ENCODE measurements around the gene DQX1. TPM values are rescaled to one million over a fixed set of nuclear protein-coding genes. Genes with fewer than 3 reads are reported as not detected.

The DQX1 gene
- total and polyA plus RNA-seq, 4 donors, result 0.05 to 1.0 (median 0.08) TPM; not detected in 1

DNA sequence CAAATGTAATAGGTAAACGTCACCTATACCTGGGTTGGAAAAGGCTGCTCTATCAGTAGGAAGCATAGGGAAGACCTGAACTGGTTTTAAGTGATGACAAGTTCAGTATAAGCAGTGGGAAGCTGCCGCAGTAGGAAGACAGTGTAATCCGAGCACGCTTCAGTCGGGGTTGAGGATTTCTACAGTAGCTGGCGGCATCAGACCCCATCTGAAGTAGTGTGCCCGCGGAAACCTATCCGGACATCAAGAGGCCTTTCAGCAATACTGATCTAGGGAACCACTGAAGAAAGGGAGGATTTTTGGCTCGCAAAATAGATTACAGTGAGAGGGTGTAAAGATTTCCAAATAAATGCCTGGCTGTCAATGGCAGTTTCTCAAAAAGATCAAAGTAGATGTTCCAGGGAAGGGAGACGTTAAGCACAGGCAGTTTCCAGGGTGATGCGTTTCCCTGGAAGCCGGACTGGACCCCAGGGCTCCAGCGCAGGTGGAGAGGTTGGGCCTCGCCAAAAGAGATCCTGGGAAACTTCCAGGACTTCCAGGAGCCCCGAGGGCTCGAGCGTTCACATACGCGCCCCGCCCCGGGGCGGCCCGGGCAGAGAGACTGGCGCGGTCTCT lies 22.4 kb upstream of the DQX1 start:
- H3K4me3 ChIP-seq (ENCODE audit: low read depth in 1 of 3, low read length in 3 of 3), result peak overlapping the region; percentile 24 to 58 (median 56)
- no peaks in the 10 kb centered on the region for H3K9me3 ChIP-seq (ENCODE audit: control insufficient read depth in 4 of 4, low read length in 3 of 4)
- peaks cover 5 to 16% (median 9%) of the 10 kb centered on the region in 4 donors for H3K4me1 ChIP-seq (ENCODE audit: control insufficient read depth in 4 of 4, insufficient read depth in 4 of 4, low read length in 3 of 4)
- WGBS, result 14% methylated on average over 26 of the region's 26 CpGs
- TF ChIP-seq FOXA2 (IDR thresholded peaks at IDR 0.05) (no peak), HNF4G (IDR thresholded peaks at IDR 0.05) (no peak), EGR1 (IDR thresholded peaks at IDR 0.05; ENCODE audit: low read depth in 2 of 2) (no peak), TAF1 (conservative IDR thresholded peaks at IDR 0.05) (no peak), HNF4A (conservative IDR thresholded peaks at IDR 0.05) (no peak), YY1 (IDR thresholded peaks at IDR 0.05) (no peak), RXRA (IDR thresholded peaks at IDR 0.05) (no peak), RAD21 (IDR thresholded peaks at IDR 0.05) (no peak), FOXA1 (IDR thresholded peaks at IDR 0.05) (no peak), SP1 (IDR thresholded peaks at IDR 0.05) (no peak), GABPA (IDR thresholded peaks at IDR 0.05 in 1 of 2, conservative IDR thresholded peaks at IDR 0.05 in 1 of 2) (no peak), NR2F2 (IDR thresholded peaks at IDR 0.05) (no peak), JUND (IDR thresholded peaks at IDR 0.05) (no peak)
- TF ChIP-seq, protein P1, sequence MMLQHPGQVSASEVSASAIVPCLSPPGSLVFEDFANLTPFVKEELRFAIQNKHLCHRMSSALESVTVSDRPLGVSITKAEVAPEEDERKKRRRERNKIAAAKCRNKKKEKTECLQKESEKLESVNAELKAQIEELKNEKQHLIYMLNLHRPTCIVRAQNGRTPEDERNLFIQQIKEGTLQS (IDR thresholded peaks at IDR 0.05), result no peak
- TF ChIP-seq, protein P2, sequence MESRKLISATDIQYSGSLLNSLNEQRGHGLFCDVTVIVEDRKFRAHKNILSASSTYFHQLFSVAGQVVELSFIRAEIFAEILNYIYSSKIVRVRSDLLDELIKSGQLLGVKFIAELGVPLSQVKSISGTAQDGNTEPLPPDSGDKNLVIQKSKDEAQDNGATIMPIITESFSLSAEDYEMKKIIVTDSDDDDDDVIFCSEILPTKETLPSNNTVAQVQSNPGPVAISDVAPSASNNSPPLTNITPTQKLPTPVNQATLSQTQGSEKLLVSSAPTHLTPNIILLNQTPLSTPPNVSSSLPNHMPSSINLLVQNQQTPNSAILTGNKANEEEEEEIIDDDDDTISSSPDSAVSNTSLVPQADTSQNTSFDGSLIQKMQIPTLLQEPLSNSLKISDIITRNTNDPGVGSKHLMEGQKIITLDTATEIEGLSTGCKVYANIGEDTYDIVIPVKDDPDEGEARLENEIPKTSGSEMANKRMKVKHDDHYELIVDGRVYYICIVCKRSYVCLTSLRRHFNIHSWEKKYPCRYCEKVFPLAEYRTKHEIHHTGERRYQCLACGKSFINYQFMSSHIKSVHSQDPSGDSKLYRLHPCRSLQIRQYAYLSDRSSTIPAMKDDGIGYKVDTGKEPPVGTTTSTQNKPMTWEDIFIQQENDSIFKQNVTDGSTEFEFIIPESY (IDR thresholded peaks at IDR 0.05), result no peak
- TF ChIP-seq, protein P3, sequence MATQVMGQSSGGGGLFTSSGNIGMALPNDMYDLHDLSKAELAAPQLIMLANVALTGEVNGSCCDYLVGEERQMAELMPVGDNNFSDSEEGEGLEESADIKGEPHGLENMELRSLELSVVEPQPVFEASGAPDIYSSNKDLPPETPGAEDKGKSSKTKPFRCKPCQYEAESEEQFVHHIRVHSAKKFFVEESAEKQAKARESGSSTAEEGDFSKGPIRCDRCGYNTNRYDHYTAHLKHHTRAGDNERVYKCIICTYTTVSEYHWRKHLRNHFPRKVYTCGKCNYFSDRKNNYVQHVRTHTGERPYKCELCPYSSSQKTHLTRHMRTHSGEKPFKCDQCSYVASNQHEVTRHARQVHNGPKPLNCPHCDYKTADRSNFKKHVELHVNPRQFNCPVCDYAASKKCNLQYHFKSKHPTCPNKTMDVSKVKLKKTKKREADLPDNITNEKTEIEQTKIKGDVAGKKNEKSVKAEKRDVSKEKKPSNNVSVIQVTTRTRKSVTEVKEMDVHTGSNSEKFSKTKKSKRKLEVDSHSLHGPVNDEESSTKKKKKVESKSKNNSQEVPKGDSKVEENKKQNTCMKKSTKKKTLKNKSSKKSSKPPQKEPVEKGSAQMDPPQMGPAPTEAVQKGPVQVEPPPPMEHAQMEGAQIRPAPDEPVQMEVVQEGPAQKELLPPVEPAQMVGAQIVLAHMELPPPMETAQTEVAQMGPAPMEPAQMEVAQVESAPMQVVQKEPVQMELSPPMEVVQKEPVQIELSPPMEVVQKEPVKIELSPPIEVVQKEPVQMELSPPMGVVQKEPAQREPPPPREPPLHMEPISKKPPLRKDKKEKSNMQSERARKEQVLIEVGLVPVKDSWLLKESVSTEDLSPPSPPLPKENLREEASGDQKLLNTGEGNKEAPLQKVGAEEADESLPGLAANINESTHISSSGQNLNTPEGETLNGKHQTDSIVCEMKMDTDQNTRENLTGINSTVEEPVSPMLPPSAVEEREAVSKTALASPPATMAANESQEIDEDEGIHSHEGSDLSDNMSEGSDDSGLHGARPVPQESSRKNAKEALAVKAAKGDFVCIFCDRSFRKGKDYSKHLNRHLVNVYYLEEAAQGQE (IDR thresholded peaks at IDR 0.05), result no peak
- TF ChIP-seq, protein P4, sequence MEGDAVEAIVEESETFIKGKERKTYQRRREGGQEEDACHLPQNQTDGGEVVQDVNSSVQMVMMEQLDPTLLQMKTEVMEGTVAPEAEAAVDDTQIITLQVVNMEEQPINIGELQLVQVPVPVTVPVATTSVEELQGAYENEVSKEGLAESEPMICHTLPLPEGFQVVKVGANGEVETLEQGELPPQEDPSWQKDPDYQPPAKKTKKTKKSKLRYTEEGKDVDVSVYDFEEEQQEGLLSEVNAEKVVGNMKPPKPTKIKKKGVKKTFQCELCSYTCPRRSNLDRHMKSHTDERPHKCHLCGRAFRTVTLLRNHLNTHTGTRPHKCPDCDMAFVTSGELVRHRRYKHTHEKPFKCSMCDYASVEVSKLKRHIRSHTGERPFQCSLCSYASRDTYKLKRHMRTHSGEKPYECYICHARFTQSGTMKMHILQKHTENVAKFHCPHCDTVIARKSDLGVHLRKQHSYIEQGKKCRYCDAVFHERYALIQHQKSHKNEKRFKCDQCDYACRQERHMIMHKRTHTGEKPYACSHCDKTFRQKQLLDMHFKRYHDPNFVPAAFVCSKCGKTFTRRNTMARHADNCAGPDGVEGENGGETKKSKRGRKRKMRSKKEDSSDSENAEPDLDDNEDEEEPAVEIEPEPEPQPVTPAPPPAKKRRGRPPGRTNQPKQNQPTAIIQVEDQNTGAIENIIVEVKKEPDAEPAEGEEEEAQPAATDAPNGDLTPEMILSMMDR (IDR thresholded peaks at IDR 0.05; ENCODE audit: low read depth, low read length, missing input control), result no peak
- H3K36me3 ChIP-seq (ENCODE audit: control insufficient read depth in 4 of 4, insufficient read depth in 3 of 4, low read depth in 1 of 4, low read length in 3 of 4), result no peaks in the 10 kb centered on the region
- DNase-seq (ENCODE audit: low spot score), result no peak
- no peaks in the 10 kb centered on the region for H3K27me3 ChIP-seq (ENCODE audit: control insufficient read depth in 4 of 4, insufficient read depth in 4 of 4, low read length in 3 of 4)
- H3K27ac ChIP-seq (ENCODE audit: low read depth in 1 of 2, low read length in 2 of 2), result no peak overlapping the region
- H3K9ac ChIP-seq (ENCODE audit: low read depth in 1 of 2, low read length in 2 of 2), result peak overlapping the region in 1 of 2 donors; percentile 47

Measured in liver (tissue), 9 donors.